ENCODE measurements around the gene SPDYE17.
"Not testable (repeated sequence)": the region's sequence is repeated elsewhere in the genome, so short reads cannot be mapped to it uniquely, and the experiment has no call there.

SPDYE17 gene

DNA sequence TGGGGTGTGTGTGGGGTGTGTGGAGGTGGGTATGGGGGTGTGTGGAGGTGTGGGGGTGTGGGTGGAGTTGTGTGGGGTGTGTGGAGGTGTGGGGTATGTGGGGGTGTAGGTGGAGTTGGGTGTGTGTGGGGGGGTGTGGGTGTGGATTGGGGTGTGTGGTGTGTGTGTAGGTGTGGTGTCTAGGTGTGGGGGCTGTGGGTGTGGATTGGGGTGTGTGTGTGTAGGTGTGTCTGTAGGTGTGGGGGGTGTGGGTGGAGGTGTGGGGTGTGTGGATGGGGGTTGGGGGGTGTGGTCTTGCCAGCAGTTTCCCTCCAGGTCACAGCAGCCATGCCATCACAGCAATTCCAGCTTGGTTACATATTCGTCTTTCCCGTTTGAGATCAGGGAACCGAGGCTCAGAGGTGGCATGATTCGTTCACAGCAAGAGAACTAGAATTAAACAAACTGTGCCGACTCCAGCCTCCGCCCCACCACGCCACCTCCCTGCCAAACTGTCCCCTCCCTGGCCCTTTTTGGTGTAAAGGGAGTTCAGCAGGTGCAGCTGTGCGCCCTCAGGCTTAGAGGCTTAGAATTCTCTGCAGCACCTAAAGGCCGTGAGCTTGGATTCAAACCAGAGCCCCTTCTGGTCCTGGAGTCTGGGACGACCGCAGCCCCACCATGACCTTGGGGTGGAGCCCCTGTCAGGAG, 33.3 kb downstream of the SPDYE17 start:
- DNase-seq: not testable (repeated sequence)

- DNase-seq: no peak
Observed at GRCh38 chr7:76998285-76998589, 33.9 kb downstream of the SPDYE17 start.

GRCh38 chr7:76997381-76998284, 34.5 kb downstream of the SPDYE17 start:
- DNase-seq: no peak

GRCh38 chr7:76996932-76997331, 35.2 kb downstream of the SPDYE17 start:
- not testable (repeated sequence) for DNase-seq

GRCh38 chr7:76994286-76994685, 37.9 kb downstream of the SPDYE17 start:
- DNase-seq: not testable (repeated sequence)

DNA sequence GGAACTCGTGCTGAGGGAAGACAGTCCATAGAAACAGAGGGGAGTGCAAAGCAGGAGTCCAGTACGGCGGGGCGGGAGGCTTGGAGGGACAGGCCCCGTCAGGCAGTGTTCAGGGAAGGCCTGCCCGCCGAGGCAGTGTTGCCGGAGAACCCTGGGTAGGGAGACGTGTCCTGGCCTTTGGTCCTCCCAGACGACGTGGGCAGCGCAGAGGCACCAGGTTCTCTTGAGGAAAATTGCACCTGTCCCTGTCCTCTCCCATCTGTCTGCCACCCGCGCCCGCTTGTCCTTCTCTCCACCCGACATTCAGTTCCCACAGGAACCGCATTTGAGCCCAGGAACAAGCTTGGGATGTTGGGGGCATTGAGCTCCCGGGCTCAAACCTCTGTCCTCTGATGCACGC, 38.3 kb downstream of the SPDYE17 start:
- DNase-seq: not testable (repeated sequence)

- DNase-seq: not testable (repeated sequence)
Observed at GRCh38 chr7:76992871-76993270, 39.3 kb downstream of the SPDYE17 start.

DNA sequence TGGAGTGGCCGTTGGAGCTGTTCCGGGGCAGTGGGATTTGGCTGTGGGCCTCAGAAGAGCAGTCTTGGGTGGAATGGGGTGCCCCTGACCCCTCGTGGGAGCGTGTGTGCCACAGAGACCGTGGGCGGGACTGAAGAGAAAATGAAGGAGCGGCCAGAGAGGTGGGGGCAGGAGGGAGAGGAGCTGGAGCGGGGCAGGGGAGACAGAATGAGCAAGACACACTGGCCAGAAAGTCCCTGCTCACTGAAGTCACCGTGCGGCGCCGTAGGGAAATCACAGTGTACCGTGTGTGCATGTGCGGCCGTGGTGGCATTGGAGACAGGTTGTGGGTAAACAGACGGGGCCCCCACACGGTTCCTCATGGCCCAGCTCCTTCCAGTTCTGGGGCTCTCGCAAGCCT, 40.0 kb downstream of the SPDYE17 start:
- not testable (repeated sequence) for DNase-seq

DNA sequence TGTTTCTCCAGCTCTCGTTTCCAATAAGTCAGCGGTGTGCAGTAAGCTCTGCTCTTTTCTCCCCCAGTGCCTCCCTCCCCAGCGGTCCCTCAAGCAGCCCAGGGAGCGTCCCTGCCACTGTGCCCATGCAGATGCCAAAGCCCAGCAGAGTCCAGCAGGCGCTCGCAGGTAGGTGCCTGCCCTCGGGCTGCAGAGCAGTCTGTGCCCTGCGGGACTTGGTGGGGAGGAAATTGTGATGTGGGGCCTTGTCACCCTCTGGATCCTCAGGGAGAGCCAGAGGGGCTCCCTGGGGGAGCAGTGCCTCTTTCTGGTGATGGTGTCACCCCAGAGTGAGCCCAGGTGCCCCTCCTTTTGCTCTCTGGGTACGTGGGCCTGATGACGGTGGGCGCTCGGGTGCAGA, 42.0 kb downstream of the SPDYE17 start:
- DNase-seq: not testable (repeated sequence)

DNA sequence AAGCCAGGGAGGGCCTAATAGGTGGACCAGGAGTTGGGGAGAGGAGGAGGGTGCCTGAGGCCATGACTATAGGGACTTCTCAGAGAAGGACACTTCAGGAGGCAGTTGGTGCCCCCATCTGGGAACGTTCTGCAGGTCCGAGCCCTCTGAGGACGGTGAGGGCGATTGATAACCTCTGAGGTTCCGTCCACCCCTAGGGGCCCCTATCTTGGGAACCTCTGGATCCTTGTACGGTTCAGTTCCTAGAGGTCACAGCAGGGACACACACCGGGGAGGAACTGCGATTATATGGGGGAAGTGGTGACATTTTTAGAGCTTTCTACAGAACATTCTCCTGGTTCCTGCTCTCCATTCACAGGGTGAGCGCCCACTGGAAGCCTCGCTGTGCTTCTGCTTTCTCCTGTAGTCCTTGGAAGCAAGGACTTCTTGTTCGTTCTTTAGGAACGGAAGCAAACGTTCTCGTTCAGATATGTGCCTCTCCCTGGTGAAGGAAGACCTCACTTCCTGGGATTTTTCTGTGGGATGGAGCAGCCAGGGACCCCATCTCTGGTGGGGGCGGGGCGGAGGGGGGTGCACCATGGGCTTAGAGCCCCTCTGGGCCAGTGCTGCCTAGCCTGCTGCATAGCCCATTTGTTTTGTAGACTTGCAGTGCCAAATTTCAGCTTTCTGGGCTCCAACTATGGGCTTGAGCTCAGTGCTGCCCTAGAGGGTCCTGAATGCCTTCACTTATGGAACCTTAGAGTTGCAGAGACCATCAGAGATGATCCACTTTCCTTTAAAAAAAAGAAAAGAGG, 46.0 kb downstream of the SPDYE17 start:
- not testable (repeated sequence) for DNase-seq

DNA sequence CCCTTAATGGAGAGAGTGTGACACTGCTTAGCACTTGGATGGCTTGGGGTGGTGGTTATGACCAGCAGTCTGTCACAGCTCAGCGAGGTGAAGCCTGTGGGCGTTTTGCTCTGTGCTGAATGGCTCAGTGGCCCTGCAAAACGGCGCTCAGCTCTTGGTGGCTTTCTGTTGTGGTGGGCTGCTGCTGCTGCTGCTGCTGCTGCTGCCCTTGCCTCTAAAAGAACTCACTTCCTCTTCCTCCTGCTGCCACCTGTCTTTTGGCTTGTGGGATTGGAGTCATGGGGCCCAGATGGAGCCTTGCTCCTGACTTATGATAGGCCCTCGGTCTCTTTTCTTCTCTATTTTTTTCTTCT, 47.4 kb downstream of the SPDYE17 start:
- DNase-seq: not testable (repeated sequence)

- not testable (repeated sequence) for DNase-seq
Observed at GRCh38 chr7:76983937-76984783, 48.0 kb downstream of the SPDYE17 start.

- DNase-seq: not testable (repeated sequence)
Observed at GRCh38 chr7:76983333-76983732, 48.8 kb downstream of the SPDYE17 start.

GRCh38 chr7:76982501-76982900, 49.7 kb downstream of the SPDYE17 start:
- not testable (repeated sequence) for DNase-seq

- not testable (repeated sequence) for DNase-seq
Observed at GRCh38 chr7:76981187-76981970, 50.8 kb downstream of the SPDYE17 start.

GRCh38 chr7:76980576-76980975, 51.6 kb downstream of the SPDYE17 start:
- DNase-seq: not testable (repeated sequence)

GRCh38 chr7:76977761-76978367, 54.3 kb downstream of the SPDYE17 start:
- not testable (repeated sequence) for DNase-seq

DNA sequence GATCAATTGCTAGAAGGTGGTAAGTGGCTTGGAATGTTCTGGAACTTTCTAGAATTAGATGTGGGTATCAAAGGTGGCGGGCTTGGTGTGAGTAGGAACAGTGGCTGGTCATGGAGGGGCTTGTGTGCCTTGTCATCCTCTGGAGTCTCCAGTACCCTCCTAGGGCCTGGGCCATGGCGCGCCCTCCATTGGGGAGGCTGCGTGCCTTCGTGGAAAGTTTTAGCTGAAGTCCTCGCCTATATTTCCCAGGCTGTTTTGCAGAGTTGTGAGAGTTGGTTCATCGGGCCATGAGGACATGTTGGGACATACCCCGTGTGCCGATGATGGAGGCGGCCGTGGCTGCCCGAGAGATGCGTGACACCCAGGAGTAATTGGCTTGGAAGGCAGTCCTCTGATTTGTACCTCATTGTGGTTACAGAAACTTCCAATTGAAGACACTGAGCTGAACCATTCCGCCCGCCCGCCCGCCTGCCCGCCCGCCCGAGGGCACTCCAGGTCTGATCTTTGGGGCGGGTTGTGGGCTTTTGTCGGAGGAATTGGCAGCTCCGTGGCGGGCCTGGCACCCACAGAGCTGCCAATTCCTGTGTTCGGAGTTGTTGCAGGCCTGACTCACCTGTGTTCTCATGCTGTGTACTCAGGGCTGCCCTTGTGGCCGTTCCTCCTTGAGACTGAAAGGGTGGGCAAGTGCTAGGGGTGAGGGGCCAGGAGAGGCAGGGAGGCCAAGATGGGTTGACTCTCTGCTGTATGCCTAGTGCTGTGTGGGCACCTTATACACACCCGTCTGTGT, 57.2 kb downstream of the SPDYE17 start:
- not testable (repeated sequence) for DNase-seq

GRCh38 chr7:76974336-76974735, 57.8 kb downstream of the SPDYE17 start:
- not testable (repeated sequence) for DNase-seq

- not testable (repeated sequence) for DNase-seq
Observed at GRCh38 chr7:76972391-76972790, 59.8 kb downstream of the SPDYE17 start.
